Lower leg skin (tissue), 4 donors: ENCODE results near the gene SH3BP1. TPM values are rescaled to one million over a fixed set of nuclear protein-coding genes. Genes with fewer than 3 reads are reported as not detected.
A peak's percentile ranks its signal among the peaks of the same experiment; 100 is the strongest.

ENCODE experiments used
- DNase-seq, 2 donors: peaks; one replicate each; pipeline ENCODE4 v3.0.0-alpha.2; 2019; ENCODE audit warnings: low spot score in 2 of 2
- H3K4me3 ChIP-seq: fragments of 200-600 bp; sonication (generic); 2 replicates; pipeline ENCODE4 v1.5.1; 2017; ENCODE audit warnings: mild to moderate bottlenecking, low read depth; ENCODE audit not compliant: poor library complexity, severe bottlenecking
- POLR2A ChIP-seq, 2 donors: fragments of 450-650 bp; IDR thresholded peaks; one replicate each; pipeline ENCODE4 v1.6.1; 2016 to 2017; ENCODE audit warnings: antibody characterized with exemption in 2 of 2, mild to moderate bottlenecking in 1 of 2, moderate library complexity in 1 of 2
- WGBS, 2 donors: methylation state at CpG; one replicate each; pipeline ENCODE4 v1.1.5; 2018; 5-methylcytosine and 5-hydroxymethylcytosine counted together
- intact Hi-C: fragments of 100-400 bp; cut with DNase I; formaldehyde crosslinking; loops from one replicate; pipeline ENCODE4 v1.15.0; 2023; ENCODE audit warnings: low total_unique reads
- total RNA-seq, 4 donors: library from RNA; depleted of rRNA; stranded (reverse); fragments of >200 nt; gene quantifications; one replicate each; pipeline ENCODE4 v1.1.0, GENCODE V29; 2016
- TF ChIP-seq, protein P1 (sequence below), 3 donors: fragments of 450-650 bp; IDR thresholded peaks; one replicate each; pipeline ENCODE4 v1.5.1; 2016; ENCODE audit warnings: antibody characterized with exemption in 3 of 3, mild to moderate bottlenecking in 3 of 3, moderate library complexity in 2 of 3

SH3BP1 gene
- total RNA-seq, 4 donors from 2014 or later: 29.1 to 83.3 (median 60.3) TPM

- H3K4me3 ChIP-seq: no peak overlapping the region
- WGBS, 2 donors: 30 to 39% methylated on average over 11 of the region's 11 CpGs
- TF ChIP-seq, protein P1, sequence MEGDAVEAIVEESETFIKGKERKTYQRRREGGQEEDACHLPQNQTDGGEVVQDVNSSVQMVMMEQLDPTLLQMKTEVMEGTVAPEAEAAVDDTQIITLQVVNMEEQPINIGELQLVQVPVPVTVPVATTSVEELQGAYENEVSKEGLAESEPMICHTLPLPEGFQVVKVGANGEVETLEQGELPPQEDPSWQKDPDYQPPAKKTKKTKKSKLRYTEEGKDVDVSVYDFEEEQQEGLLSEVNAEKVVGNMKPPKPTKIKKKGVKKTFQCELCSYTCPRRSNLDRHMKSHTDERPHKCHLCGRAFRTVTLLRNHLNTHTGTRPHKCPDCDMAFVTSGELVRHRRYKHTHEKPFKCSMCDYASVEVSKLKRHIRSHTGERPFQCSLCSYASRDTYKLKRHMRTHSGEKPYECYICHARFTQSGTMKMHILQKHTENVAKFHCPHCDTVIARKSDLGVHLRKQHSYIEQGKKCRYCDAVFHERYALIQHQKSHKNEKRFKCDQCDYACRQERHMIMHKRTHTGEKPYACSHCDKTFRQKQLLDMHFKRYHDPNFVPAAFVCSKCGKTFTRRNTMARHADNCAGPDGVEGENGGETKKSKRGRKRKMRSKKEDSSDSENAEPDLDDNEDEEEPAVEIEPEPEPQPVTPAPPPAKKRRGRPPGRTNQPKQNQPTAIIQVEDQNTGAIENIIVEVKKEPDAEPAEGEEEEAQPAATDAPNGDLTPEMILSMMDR (IDR thresholded peaks at IDR 0.05): no peak
- TF ChIP-seq POLR2A (IDR thresholded peaks at IDR 0.05): no peak
- DNase-seq: no peak
- intact Hi-C loops: no loop called here
These were observed 939 bp upstream of the SH3BP1 start for GRCh38 chr22:37638391-37639069.

DNA sequence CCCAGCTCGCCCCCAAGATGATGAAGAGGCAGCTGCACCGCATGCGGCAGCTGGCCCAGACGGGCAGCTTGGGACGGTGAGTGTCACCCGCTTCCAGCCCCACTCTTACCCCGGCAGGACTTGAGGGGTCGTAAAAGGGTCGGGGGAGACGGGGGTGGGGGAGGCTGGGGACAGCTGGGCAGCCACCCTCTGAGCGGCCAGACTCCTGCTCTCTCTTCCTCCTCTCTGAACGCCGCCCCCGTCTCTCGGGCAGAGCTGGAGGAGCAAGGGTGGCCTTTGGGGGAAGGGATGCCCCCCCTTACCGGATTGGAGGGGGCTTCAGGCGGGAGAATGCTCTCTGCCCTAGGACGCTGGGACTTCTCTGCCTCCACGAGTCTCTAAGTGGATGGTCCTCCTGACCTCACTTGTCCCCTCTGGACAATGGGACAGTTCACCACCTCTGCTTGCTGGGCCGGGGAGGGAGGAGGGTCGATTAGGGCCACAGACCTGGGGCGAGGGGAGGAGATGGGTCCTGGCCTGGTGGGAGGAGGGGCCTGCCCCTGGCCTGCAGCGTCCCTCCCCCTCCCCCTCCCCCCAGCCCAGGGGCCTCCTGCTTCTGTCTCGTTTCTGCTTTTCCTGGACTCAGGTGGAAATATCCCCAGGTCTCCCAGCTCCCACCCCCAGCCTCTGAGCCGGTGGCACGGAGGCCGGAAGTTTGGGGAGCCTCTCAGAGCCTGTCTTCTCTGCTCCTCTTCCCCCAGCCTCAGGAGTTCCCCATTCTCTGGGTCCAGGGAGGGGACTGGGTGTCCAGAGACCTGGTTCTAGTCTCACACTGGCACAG lies 512 bp downstream of the SH3BP1 start:
- H3K4me3 ChIP-seq: peak overlapping the region; percentile 42
- intact Hi-C loops: loop anchor here (10.0 kb wide), 1 partner anchor 155 kb away; no protein-coding TSS in a partner anchor
- WGBS, 2 donors: 6 to 13% methylated on average over 14 to 24 of the region's 27 CpGs
- no peak for DNase-seq
- no peak for TF ChIP-seq POLR2A (IDR thresholded peaks at IDR 0.05)
- TF ChIP-seq, protein P1 (IDR thresholded peaks at IDR 0.05): no peak

DNA sequence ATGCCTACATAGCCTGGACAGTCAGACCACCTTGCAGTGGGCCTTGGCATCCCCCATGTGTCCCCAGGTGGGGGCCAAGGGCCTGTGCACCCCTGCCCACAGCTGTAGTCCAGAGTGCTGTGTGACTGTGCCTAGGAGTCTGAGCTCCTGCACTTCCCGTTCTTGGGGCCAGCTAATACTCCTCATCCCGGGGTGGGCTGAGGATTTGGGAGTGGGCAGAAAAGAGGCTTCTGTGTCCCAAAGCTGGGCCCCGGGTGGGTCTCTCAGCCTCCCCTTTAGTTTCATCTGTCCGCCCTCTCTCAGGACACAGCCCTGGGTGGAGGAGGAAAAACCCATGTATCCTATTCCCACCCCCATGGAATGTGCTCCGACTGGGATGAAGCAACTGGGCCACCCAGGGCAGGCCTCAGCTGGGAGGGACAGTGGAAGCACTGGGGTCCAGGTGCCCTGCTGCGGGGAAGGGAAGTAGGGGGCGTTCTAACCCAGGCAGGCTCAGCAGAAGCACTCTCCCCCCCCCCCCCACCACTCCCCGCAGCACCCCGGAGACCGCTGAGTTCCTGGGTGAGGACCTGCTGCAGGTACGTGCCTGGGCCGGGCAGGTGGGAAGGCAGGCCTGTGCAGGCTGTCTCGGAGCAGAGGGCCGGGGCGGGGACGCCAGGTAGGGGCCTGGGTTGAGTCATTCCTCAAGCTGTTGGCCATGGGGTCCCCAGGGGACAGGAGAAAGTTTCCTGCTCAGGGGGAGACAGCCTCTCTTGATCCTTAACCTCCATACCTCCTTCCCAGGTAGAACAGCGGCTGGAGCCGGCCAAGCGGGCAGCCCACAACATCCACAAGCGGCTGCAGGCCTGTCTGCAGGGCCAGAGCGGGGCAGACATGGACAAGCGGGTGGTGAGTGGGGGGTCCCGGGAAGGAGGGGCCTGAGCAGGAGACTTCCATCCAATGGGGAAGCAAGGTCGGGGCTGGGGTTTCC lies 1.4 kb downstream of the SH3BP1 start:
- WGBS, 2 donors: 50 to 61% methylated on average over 24 of the region's 24 CpGs
- H3K4me3 ChIP-seq: no peak overlapping the region
- no peak for DNase-seq
- intact Hi-C loops: loop anchor here (10.0 kb wide), 1 partner anchor 154 kb away; no protein-coding TSS in a partner anchor
- no peak for TF ChIP-seq POLR2A (IDR thresholded peaks at IDR 0.05)
- TF ChIP-seq, protein P1 (IDR thresholded peaks at IDR 0.05): no peak

GRCh38 chr22:37641561-37641949 lies 2.1 kb downstream of the SH3BP1 start:
- H3K4me3 ChIP-seq: no peak overlapping the region
- WGBS, 2 donors: 72 to 79% methylated on average over 5 of the region's 5 CpGs
- TF ChIP-seq POLR2A (IDR thresholded peaks at IDR 0.05): no peak
- TF ChIP-seq, protein P1 (IDR thresholded peaks at IDR 0.05): no peak
- intact Hi-C loops: loop anchor here (10.0 kb wide), 1 partner anchor 153 kb away; no protein-coding TSS in a partner anchor
- DNase-seq: no peak

DNA sequence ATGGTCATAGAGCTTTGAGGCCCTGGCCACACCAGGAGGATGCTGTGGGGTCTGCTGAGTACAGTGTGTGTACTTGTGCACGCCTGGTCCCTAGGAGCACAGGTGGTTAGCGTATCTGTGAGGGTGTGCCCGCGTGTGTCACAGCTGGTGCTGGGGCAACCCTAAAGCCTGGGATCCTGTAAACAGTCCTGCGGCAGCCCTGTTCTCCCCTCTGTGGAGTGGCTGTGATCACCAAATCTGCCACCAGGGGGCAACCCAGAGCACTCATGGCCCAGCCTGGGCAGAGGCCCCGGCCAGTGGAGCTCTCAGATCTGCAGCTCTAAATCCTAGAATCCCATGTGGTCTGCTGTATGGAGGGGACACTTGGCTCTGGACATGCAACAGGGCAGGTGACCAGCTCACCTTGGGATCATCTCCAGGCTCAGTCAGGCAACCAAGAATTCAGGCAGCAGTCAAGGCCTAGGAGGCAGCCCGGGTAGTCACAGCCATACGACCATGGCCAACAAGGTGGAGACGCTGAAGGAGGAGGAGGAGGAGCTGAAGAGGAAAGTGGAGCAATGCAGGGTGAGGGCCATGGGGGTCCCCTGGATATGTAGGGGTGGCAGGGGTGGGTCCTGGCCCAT lies 3.9 kb downstream of the SH3BP1 start:
- 25 to 38% methylated on average over 8 to 9 of the region's 9 CpGs for WGBS, 2 donors
- intact Hi-C loops: loop anchor here (10.0 kb wide), 1 partner anchor 151 kb away; no protein-coding TSS in a partner anchor
- no peak overlapping the region for H3K4me3 ChIP-seq
- TF ChIP-seq, protein P1 (IDR thresholded peaks at IDR 0.05): peak in 1 of 3 donors; percentile 80
- no peak for TF ChIP-seq POLR2A (IDR thresholded peaks at IDR 0.05)
- DNase-seq: peak; percentile 81 to 96
